Heart left ventricle (tissue), 16 donors: ENCODE results near the gene NUP133. TPM values are rescaled to one million over a fixed set of nuclear protein-coding genes. Genes with fewer than 3 reads are reported as not detected.
"Not testable (repeated sequence)": the region's sequence is repeated elsewhere in the genome, so short reads cannot be mapped to it uniquely, and the experiment has no call there.

ENCODE experiments used
- ATAC-seq, 4 donors: fragments of 200-7000 bp; cut with Tn5 transposase; one replicate each; pipeline ENCODE4 v1.9.1; 2020 to 2022; ENCODE audit warnings: moderate library complexity in 4 of 4, mild to moderate bottlenecking in 3 of 4, moderate number of reproducible peaks in 1 of 4
- DNase-seq, 5 donors: peaks; one replicate each; pipeline ENCODE4 v3.0.0-alpha.2; 2020
- H3K27ac ChIP-seq, 12 donors: fragments of 200-600 bp; sonication (generic) in 4 of 12; one replicate each; pipeline versions ENCODE4 v1.5.0 to v1.8.0; 2016 to 2022; ENCODE audit warnings: mild to moderate bottlenecking in 2 of 12
- H3K27me3 ChIP-seq, 9 donors: fragments of 200-600 bp; sonication (generic) in 2 of 9; one replicate each; pipeline versions ENCODE4 v1.5.1 to v1.8.0; 2016 to 2022; ENCODE audit warnings: mild to moderate bottlenecking in 3 of 9
- H3K36me3 ChIP-seq, 9 donors: fragments of 200-600 bp; sonication (generic) in 2 of 9; one replicate each; pipeline versions ENCODE4 v1.5.0 to v1.8.0; 2018 to 2022; ENCODE audit warnings: mild to moderate bottlenecking in 2 of 9
- H3K4me1 ChIP-seq, 12 donors: fragments of 200-600 bp; sonication (generic) in 4 of 12; one replicate each; pipeline versions ENCODE4 v1.5.0 to v1.8.0; 2016 to 2022; ENCODE audit warnings: mild to moderate bottlenecking in 3 of 12
- H3K4me3 ChIP-seq, 12 donors: fragments of 200-600 bp; sonication (generic) in 4 of 12; one replicate each; pipeline versions ENCODE4 v1.5.0 to v1.8.0; 2017 to 2022; ENCODE audit warnings: mild to moderate bottlenecking in 9 of 12, moderate library complexity in 4 of 12
- H3K9me3 ChIP-seq, 12 donors: fragments of 200-600 bp; sonication (generic) in 4 of 12; one replicate each; pipeline versions ENCODE4 v1.5.0 to v1.8.0; 2016 to 2022; ENCODE audit warnings: mild to moderate bottlenecking in 1 of 12
- POLR2A ChIP-seq, 2 donors: fragments of 450-650 bp; IDR thresholded peaks; one replicate each; pipeline ENCODE4 v1.6.1; 2017; ENCODE audit warnings: antibody characterized with exemption in 2 of 2, mild to moderate bottlenecking in 2 of 2, moderate library complexity in 2 of 2
- WGBS, 4 donors: extraction: QIAGEN DNeasy Blood & Tissue Kit in 2 of 4; methylation state at CpG; one replicate each; pipeline versions ENCODE4 v1.1.5 to v1.1.7; 2013 to 2018; 5-methylcytosine and 5-hydroxymethylcytosine counted together
- intact Hi-C, 10 donors: fragments of 100-400 bp; cut with DNase I; formaldehyde crosslinking; loops; one replicate each; pipeline versions ENCODE4 v1.11.1 to v1.14.2; 2022
- polyA plus RNA-seq, 2 donors: library from polyadenylated mRNA; stranded (reverse); fragments of 200-250 nt; gene quantifications; one replicate each; pipeline ENCODE4 v1.2.3, GENCODE V29; 2013
- total RNA-seq, 9 donors: library from RNA; depleted of rRNA in 2 of 9; stranded (reverse); fragments of >200 nt in 2 of 9; fragmentation: NEBNext Ultra II Directional in 3 of 9; extraction: Animal tissue kit (Norgen Biotek cat#: 25700) in 3 of 9; gene quantifications; one replicate each; pipeline versions ENCODE4 v1.1.0 to v1.2.4, GENCODE V29; 2016 to 2023
- TF ChIP-seq, protein P1 (sequence below), 12 donors: fragments of 200-600 bp; sonication (generic) in 4 of 12; IDR thresholded peaks; one replicate each; pipeline versions ENCODE4 v1.5.0 to v1.8.0; 2018 to 2022; ENCODE audit warnings: antibody characterized with exemption in 12 of 12, mild to moderate bottlenecking in 5 of 12
- donor health status: ischemic (EF 13 %, LVEDD 7.1; RV severe dilation, severe dysfunction).
- donor health status: healthy with polysubstance abuse.
- donor health status: DM: no; HTN: yes; CAD: no.
- donor health status: DM: no; HTN: no; CAD: no.
- donor health status: ischemic (EF 25% LVEDD 6.9; RV normal size, moderate dysfunction).
- donor health status: ischemic (EF 25% LVEDD 5.7; RV mildly dilated, moderate dysfunction).
- donor health status: healthy.
- donor health status: DM: yes; HTN: yes; CAD: no.
- donor health status: ischemic (EF 35%, LVEDD 5.7; RV mildly dilated, moderate dysfunction).
- donor health status: nonischemic (EF 11% LVEDD 7.7; RV severe dilation, severe dysfunction).
- donor health status: DM: yes; HTN: yes; CAD: no.
- donor health status: PGD.
- donor health status: ischemic (EF 29% LVEDD 5.4; RV normal size, mild dysfunction).
- donor health status: nonischemic (EF 23%, LVEDD 6.1; RV moderate dilation, normal function).

The NUP133 gene
- total and polyA plus RNA-seq, 11 donors: 8.0 to 37.3 (median 28.6) TPM

DNA sequence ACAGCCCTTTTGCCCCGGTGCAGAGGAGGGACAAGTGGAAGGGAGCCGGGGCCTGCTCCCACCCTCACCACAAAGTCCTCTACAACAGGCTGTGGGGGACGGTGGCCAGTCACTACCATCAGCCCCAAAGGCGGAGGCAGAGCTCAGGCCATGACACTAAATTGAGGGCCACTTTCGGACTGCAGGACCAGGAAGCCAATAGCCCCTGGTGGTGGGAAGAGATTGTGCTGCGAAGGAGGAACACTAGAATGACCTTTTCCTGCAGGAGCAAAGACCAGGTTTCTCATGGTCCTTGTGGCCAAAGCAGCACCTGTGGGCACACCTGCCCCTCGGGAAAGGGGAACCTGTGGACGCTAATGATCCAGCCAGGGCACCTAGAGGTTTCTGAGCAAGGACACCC, 104.6 kb downstream of the NUP133 start:
- Histone ChIP-seq H3K9me3 (no peaks in the 10 kb centered on the region), H3K4me1 (peaks cover 0 to 20% (median 12%) of the 10 kb centered on the region in 12 donors), H3K27me3 (peaks cover 0 to 43% (median 25%) of the 10 kb centered on the region in 9 donors), H3K4me3 (no peak overlapping the region), H3K36me3 (no peaks in the 10 kb centered on the region), H3K27ac (no peak overlapping the region)
- intact Hi-C loops: no loop called here
- no peak for DNase-seq
- 82 to 89% (median 85%) methylated on average over 7 to 8 of the region's 8 CpGs for WGBS, 4 donors
- ATAC-seq: no peak
- TF ChIP-seq, protein P1, sequence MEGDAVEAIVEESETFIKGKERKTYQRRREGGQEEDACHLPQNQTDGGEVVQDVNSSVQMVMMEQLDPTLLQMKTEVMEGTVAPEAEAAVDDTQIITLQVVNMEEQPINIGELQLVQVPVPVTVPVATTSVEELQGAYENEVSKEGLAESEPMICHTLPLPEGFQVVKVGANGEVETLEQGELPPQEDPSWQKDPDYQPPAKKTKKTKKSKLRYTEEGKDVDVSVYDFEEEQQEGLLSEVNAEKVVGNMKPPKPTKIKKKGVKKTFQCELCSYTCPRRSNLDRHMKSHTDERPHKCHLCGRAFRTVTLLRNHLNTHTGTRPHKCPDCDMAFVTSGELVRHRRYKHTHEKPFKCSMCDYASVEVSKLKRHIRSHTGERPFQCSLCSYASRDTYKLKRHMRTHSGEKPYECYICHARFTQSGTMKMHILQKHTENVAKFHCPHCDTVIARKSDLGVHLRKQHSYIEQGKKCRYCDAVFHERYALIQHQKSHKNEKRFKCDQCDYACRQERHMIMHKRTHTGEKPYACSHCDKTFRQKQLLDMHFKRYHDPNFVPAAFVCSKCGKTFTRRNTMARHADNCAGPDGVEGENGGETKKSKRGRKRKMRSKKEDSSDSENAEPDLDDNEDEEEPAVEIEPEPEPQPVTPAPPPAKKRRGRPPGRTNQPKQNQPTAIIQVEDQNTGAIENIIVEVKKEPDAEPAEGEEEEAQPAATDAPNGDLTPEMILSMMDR (IDR thresholded peaks at IDR 0.05): no peak
- TF ChIP-seq POLR2A (IDR thresholded peaks at IDR 0.05): no peak

DNA sequence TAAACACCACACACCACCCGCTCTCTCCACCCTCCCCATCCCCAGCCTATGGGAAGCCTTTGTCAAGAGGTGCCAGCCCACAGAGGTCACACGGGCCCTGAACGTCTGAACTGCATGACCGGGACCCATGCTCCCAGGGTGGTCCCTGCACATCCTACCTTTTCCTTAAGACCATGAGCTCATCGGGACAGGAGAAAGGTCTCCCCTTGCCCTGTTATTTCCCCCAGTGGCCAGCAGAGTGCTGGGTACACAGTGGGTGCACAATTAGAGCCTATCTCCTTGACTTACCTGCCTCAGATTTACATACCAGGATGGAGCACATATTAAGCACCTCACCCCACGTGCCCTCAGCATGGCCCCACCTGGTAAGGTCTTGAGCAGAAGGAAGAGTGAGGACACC, 105.1 kb downstream of the NUP133 start:
- Histone ChIP-seq H3K27me3 (peaks cover 0 to 38% (median 20%) of the 10 kb centered on the region in 9 donors), H3K4me1 (peaks cover 0 to 14% (median 10%) of the 10 kb centered on the region in 12 donors), H3K9me3 (no peaks in the 10 kb centered on the region), H3K36me3 (no peaks in the 10 kb centered on the region), H3K27ac (no peak overlapping the region), H3K4me3 (no peak overlapping the region)
- 65 to 77% (median 72%) methylated on average over 5 to 6 of the region's 6 CpGs for WGBS, 4 donors
- DNase-seq (no peak), ATAC-seq (no peak)
- TF ChIP-seq POLR2A (IDR thresholded peaks at IDR 0.05): no peak
- TF ChIP-seq, protein P1 (IDR thresholded peaks at IDR 0.05): no peak
- intact Hi-C loops: no loop called here

DNA sequence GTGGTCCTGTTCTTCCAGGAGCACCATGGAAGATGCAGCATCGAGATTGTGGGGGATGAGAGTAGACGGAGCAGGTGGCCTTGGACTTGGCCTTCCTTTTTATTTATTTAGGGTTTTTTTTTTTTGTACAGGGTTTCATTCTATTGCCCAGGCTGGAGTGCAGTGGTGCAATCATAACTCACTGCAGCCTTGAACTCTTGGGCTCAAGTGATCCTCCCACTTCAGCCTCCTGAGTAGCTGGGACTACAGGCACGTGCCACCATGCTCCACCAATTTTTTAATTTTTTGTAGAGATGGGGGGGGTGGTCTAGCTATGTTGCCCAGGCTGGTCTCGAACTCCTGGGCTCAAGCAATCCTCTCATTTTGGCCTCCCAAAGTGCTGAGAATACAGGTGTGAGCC, 105.8 kb downstream of the NUP133 start:
- DNase-seq, intact Hi-C loops, H3K27ac ChIP-seq, H3K9me3 ChIP-seq, ATAC-seq, H3K4me1 ChIP-seq, H3K4me3 ChIP-seq, H3K36me3 ChIP-seq: not testable (repeated sequence)
- peaks cover 0 to 31% (median 15%) of the 10 kb centered on the region in 9 donors for H3K27me3 ChIP-seq
- WGBS, 4 donors: 76 to 84% (median 80%) methylated on average over 4 of the region's 4 CpGs

DNA sequence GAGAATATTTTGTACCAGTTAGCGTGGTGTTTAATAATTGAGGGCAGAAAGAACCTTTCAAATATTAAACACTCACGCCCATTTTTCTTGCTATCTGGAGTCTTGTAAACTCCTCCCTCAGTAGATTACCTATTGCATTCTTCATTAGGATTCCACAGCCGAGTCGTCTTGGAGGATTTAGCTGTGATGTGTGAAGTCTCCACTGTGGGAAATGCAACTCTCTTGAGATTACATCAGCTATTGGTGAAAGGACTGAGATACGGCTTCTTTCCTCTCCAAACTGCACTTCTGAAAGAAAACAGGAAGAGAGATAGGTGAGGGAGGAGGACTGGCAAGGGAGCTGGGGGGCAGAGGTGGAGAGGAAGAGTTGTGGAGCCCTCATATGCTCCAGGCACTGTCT, 110.4 kb downstream of the NUP133 start:
- TF ChIP-seq, protein P1 (IDR thresholded peaks at IDR 0.05): no peak
- TF ChIP-seq POLR2A (IDR thresholded peaks at IDR 0.05): no peak
- no peaks in the 10 kb centered on the region for H3K36me3 ChIP-seq
- peaks cover 0 to 13% (median 0%) of the 10 kb centered on the region in 9 donors for H3K27me3 ChIP-seq
- intact Hi-C loops: no loop called here
- H3K9me3 ChIP-seq: no peaks in the 10 kb centered on the region
- ATAC-seq (no peak), DNase-seq (no peak)
- 39 to 54% (median 44%) methylated on average over 5 of the region's 5 CpGs for WGBS, 4 donors
- no peak overlapping the region for H3K4me3 ChIP-seq
- H3K27ac ChIP-seq: no peak overlapping the region
- H3K4me1 ChIP-seq: no peaks in the 10 kb centered on the region

DNA sequence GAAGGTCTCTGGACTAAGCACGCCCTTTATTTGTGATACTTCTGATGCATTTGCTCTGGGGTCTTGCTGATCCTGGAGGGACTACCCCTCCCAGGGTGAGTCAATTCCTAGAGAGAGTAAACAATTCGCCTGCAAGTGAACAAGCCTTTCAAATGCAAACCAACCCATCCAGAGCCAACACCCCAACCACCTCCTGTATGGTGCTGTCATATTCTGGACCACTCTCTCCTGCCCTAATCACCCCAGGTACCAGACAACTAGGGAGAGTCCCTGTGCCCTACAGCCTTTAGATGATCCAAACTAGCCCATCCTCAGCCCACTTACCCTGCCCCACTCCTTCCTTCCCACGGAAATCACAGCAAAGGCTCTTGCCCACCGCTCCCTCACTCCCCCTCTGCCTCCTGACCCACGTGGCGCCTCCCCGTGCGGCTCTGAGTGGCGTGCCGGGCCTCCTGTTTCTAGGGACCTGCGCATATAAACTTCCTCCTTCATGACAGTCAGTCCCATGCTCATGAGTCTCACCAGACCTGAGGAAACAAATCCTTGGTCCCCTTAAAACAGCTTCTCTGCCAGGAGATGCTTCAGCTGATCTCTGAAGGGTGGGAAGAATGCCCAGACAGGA, 111.4 kb downstream of the NUP133 start:
- intact Hi-C loops: no loop called here
- Histone ChIP-seq H3K9me3 (no peaks in the 10 kb centered on the region), H3K4me3 (no peak overlapping the region), H3K27me3 (peaks cover 0 to 13% (median 0%) of the 10 kb centered on the region in 9 donors), H3K36me3 (no peaks in the 10 kb centered on the region), H3K4me1 (no peaks in the 10 kb centered on the region), H3K27ac (no peak overlapping the region)
- TF ChIP-seq POLR2A (IDR thresholded peaks at IDR 0.05): no peak
- TF ChIP-seq, protein P1 (IDR thresholded peaks at IDR 0.05): no peak
- DNase-seq (no peak), ATAC-seq (no peak)
- WGBS, 4 donors: 42 to 63% (median 49%) methylated on average over 11 of the region's 11 CpGs

DNA sequence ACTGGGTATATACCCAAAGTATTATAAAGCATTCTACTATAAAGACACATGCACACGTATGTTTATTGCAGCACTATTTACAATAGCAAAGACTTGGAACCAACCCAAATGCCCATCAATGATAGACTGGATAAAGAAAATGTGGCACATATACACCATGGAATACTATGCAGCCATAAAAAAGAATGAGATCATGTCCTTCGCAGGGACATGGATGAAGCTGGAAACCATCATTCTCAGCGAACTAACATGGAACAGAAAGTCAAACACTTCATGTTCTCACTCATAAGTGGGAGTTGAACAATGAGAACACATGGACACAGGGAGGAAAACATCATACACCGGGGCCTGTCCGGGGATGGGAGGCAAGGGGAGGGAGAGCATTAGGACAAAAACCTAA, 113.6 kb downstream of the NUP133 start:
- WGBS, 4 donors: 88 to 94% (median 89%) methylated on average over 5 of the region's 5 CpGs
- H3K27ac ChIP-seq, H3K4me3 ChIP-seq, H3K9me3 ChIP-seq, ATAC-seq, DNase-seq, intact Hi-C loops, H3K4me1 ChIP-seq, H3K36me3 ChIP-seq: not testable (repeated sequence)
- peaks cover 0 to 10% (median 0%) of the 10 kb centered on the region in 9 donors for H3K27me3 ChIP-seq
